Activated CD4-positive, alpha-beta T cell treated with anti-CD3 and anti-CD28 coated beads, Interleukin-2, amount 50 U/mL, for 48 hours (primary cell): Measurements from ENCODE around the gene CDH13.

Source experiments
- DNase-seq, 2 experiments: peaks; one replicate each; pipeline ENCODE4 v3.0.0-alpha.2; 2020

The CDH13 gene

GRCh38 chr16:82751020-82751419 is 124.3 kb downstream of the CDH13 start:
- no peak for DNase-seq

GRCh38 chr16:82752172-82752571 is 125.4 kb downstream of the CDH13 start:
- DNase-seq: no peak

GRCh38 chr16:82753821-82754220 is 127.1 kb downstream of the CDH13 start:
- DNase-seq: no peak

DNA sequence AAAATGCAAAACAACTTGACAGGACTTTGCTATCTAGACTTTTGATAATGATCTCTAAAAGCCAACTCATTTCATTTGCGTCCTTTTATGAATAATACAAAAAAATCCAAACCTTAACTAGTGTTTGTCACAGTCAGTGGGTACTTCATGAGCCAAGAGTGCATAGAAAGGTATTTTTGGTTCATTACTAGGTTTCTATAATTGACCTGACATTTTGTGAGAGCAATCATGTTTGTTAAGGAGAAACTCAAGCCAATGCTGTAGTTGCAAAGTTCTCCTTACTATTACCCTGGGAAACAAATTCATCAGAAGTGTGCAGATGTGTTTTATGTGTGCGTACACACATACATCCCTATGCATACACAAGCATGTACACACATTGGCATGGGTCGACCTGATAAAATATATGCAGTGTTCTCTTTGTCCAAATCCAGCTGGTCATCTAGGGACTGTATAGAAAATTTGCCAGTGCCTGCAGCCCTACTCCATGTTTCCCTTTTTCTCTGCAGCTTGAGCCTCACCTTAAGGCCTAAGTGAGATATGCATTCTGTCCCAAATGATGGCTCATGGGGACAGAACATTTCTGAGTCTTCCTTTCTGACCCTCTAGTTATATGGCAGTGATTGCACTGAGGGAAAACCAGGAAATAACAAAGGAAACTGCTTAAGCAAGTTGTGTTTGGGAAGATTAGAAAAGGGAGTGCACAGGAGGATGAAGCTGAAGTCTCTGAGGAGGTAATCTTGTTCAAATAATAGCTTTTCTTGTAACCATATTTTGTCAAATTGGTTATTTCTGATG is 128.1 kb downstream of the CDH13 start:
- DNase-seq: no peak

- DNase-seq: no peak
Measured at GRCh38 chr16:82755570-82756282, 129.0 kb downstream of the CDH13 start.

- DNase-seq: no peak
Measured at GRCh38 chr16:82756283-82756599, 129.5 kb downstream of the CDH13 start.

- DNase-seq: no peak
Measured at GRCh38 chr16:82758406-82758805, 131.6 kb downstream of the CDH13 start.

- DNase-seq: no peak
Measured at GRCh38 chr16:82758904-82759303, 132.1 kb downstream of the CDH13 start.

DNA sequence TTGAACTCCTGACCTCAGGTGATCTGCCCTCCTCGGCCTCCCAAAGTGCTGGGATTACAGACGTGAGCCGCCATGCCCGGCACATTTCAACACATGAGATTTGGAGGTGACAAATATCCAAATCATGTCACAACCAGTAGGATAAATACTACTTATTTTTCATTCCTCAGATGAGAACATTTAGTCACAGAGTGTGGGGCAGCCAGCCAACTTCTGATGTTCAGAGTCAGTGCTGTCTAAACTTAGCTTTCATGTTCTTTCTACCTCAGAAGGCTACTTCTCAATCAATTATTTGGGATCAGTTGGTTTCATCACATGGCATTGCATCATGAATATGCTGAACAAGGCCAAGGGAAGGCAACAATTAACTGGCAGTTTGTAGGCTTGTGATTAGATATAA is 134.5 kb downstream of the CDH13 start:
- no peak for DNase-seq

- no peak for DNase-seq
Measured at GRCh38 chr16:82761858-82762257, 135.1 kb downstream of the CDH13 start.

DNA sequence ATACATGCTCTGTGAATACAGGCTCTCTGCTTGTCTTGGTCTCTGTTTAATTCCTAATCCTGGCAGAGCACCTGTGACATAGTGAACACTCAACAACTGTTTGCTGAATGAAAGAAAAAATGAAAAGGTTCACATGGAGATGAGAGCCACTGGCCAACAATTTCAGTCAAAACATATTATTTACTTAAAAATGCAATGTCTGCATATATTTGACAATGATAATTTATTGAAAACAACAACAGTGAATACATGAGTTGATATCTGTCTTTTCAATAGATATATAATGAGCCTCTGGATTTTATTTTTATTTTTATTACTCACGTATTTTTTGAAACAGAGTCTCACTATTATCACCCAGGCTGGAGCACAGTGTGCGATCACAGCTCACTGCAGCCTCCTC is 136.6 kb downstream of the CDH13 start:
- DNase-seq: no peak

GRCh38 chr16:82767198-82767597 is 140.4 kb downstream of the CDH13 start:
- no peak for DNase-seq

GRCh38 chr16:82767808-82768207 is 141.0 kb downstream of the CDH13 start:
- DNase-seq: no peak

GRCh38 chr16:82769845-82770244 is 143.1 kb downstream of the CDH13 start:
- no peak for DNase-seq

DNA sequence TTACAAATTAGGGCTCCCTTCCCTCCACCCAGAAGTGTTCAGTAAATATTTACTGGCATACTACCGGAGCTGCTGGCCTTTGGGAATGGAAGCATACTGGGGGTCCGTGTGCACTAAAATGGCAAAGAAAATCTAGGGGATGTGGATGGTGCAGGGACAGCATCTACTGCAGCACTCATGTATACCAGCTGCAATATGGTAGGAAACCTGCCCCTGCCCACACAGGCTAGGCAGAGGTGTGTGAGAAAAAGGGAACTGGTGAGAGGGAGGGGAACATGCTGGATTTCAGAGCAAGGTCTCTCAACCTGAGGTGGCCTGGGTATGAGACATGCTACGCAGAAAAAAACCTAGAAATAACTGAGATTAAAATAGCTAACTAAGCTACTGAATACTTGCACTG is 145.4 kb downstream of the CDH13 start:
- DNase-seq: no peak

GRCh38 chr16:82773018-82773417 is 146.2 kb downstream of the CDH13 start:
- DNase-seq: no peak

DNA sequence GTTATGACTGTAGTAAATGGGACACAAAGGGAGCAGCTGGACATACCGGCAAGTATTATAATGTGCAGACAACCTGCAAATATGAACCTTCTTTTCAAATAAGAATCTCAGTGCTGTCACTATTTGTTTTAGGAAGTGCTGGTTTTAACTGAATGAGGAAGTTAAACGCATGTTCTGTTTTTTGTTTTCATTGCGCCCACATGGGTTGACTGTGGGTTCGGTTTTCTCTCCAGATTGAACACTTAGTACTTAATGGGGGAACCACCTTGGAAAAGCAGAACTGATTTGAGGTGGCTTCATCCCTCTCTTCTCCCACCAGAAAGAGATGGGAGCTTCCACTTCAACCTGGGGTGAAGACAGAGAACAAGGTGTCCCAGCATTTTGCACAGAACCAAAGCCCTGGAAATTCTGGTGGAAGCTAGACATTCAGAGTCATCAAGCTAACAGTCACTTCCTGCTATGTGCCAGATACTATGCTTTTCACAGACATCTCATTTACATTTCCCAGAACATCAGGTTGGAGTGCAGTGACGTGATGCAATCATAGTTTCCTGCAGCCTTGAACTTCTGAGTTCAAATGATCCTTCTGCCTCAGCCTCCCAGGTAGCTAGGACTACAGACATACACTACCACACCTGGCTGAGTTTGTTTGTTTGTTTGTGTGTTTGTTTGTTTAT is 149.8 kb downstream of the CDH13 start:
- DNase-seq: no peak

GRCh38 chr16:82782715-82783251 is 156.0 kb downstream of the CDH13 start:
- no peak for DNase-seq

GRCh38 chr16:82783933-82784572 is 157.3 kb downstream of the CDH13 start:
- no peak for DNase-seq

GRCh38 chr16:82784573-82784968 is 157.8 kb downstream of the CDH13 start:
- DNase-seq: no peak

DNA sequence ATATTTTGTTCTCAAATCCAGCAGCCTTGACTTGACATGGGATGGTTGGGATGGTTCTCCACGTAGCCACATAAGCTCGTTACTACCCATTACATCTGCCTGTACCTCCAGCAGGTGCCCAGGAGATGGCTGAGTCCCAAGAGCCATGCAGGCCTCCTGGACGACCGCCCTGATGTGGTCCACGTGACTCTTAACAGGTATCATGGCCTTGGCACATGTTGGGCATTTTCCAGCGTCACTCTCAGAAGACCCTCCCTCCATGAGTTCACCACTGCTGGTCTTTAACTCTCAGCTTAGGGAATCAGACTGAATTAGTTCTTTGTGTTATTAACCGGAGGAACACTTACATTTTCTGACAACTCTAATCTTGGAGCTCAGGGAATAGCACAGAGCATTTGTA is 161.5 kb downstream of the CDH13 start:
- no peak for DNase-seq

GRCh38 chr16:82788919-82789318 is 162.2 kb downstream of the CDH13 start:
- DNase-seq: no peak

GRCh38 chr16:82792693-82793092 is 165.9 kb downstream of the CDH13 start:
- DNase-seq: no peak
